ENCODE results near the gene MBD3.
"Not testable (repeated sequence)": the region's sequence is repeated elsewhere in the genome, so short reads cannot be mapped to it uniquely, and the experiment has no call there.

Gene MBD3

DNA sequence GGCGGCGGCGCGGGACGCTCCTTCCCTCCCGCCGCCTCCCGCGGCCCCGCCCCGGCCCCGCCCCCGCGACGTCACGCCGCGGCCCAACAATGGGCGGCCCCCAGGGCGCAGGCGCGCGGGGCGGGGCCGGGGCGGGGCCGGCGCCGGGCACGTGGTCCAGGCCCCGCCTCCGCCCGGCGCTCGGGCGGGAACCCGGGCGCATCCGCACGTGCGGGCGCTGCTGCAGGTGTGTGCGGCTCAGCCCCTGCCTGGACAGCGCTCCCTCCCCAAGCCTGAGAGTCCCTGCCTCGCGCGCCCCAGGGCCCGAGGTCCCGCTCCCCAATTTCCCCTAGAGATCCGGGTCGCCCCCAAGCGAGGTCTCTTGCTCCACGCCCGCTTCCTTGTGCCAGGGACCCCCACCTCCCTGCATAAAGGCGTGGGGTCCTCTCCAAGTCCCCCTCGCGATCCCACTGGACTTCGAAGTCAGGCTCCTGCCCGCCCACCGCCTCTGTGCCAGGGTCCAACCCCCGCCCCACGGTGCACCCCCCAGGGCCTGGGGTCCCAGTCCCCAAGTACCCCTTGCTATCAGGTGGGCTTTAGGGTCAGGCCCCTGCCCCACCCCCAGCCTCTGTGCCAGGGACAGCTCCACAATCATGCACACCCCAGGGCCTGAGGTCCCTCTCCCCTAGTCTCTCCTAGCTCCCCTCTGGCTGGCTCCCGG lies 24.2 kb downstream of the MBD3 start, which contains the start of gene MEX3D:
TSS of gene MEX3D (minus strand) at position 6 of the 700 bp plus-strand sequence. CDS start 267 bp downstream, outside the sequence.
- DNase-seq, result no peak

DNA sequence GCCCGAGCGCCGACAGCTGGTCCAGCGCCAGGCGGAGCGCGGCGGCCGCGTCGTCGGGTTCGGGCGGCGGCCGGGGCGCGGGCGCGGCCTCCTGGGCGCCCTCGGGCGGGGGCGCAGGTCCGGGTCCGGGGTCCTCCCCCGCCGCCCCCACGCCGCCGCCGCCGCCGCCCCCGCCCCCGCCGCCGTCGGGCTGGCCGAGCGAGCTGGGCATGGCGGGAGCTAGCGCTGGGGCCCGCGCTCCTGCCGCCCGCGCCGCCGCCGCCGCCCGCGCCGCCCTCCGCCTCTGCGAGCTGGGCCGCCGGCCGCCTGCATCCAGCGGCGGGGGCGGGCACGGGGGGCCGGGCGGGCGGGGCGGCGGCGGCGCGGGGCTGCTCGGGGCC lies 24.8 kb downstream of the MBD3 start:
- no peak for DNase-seq

DNA sequence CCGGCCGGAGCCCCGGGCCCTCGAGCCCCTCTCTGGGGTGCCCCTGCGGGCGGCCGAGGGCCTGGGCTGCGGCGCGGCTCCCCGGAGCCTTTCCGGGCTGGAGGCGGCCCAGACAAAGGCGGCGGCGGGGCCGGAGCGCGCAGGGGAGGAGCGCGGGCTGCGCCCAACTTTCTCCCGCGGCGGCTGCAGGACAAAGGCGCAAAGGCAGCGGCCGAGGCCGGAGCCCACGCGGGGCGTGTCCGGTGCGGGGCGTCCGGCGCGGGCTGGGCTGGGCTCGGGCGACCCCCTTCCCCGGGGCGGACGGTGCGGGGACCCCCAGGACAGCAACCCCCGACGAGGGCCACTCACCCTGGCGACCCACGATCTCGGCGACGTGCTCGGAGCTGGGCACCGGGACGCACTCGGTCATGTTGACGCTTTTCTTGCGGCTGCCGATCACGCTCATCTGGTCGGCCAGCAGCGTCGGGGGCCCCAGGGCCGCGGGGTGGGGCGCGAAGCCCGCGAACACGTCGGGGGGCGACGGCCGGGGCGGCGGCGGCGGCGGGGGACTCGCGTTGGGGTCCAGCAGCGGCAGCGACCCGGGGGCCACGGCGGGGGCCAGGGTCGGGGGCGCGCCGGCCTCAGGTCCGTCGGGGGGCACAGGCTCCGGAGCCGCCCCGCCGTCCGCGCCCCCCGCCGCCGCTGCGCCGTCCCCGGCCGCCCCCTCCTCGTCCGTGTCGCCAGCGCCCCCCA lies 25.4 kb downstream of the MBD3 start:
- DNase-seq, result no peak

DNA sequence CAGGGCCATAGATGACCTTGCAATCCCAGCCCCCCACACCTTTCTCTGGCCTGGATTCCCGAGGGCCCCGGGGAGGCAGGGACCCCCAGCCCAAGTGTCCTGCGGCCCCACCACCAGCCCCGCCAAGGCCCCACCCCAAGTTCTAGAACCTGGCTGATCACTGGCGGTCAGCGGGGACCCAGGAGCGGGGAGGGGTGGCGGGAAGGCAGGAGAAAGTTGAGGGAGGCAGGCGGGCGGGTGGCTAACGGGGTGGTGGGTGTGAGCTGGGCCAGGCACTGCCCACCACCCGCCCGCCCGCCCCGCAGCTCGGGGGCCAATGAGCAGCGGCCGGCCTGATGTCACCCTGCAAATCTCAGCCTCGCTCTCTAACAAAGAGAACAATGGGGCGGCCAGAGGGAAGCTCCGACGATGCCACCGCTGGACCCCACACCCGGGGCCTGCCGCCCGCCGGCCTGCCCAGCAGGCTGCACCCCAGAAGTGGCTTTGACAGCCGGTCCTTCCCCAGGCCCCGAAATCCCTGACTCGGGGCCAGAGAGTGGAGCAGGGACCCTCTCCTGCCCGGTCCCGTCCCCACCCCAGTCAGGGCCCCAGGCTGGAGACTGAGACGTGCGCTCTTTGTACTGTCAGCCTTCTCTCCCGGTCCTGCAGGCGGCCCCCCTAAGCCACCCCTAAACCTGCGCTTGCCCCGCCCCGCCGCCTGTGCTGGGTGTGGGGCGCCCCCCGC lies 26.1 kb downstream of the MBD3 start:
- DNase-seq, result no peak

DNA sequence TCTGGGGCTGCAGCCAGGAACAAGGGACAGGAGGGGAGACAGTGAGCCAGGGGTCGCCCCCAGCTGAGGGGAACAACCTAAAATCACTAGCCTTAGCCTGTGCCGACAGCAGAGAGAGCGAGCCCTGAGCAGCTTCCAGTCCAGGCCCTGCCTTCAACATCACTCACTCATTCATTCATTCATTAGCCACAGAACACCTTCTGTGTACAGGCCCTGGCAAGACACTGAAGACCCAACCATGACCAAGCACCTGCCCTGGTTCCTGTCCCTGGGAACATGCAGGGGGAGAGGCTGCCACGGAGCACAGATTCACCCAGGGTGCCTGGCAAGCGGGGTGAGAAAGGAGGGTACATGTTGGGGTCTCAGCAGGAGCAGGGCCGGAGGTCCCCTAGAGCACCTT lies 29.4 kb downstream of the MBD3 start:
- no peak for DNase-seq

DNA sequence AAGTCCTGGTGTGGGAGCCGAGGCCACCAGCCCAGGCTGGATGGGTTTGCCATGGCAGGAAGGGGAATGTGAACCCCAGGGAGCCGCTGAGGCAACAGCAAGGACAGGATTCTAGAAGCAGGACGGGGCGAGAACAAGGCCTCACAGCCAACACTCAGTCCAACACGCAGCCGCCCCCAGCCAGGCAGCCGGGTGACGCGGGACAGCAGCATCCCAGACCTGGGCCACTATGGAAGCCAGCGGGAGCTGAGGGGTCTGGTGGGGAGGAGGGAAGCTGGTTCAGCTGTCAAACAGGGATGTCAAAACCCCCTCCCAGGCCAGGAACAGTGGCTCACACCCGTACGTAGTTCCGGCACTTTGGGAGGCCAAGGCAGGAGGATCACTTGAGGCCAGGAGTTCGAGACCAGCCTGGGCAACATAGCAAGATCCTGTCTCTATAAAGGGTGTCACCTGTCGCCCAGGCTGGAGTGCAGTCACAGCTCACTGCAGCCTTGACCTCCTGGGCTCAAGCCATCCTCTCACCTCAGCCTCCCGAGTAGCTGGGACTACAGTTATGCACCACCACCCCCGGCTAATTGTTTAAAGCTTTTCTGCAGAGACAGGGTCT lies 31.3 kb downstream of the MBD3 start:
- DNase-seq, result no peak

DNA sequence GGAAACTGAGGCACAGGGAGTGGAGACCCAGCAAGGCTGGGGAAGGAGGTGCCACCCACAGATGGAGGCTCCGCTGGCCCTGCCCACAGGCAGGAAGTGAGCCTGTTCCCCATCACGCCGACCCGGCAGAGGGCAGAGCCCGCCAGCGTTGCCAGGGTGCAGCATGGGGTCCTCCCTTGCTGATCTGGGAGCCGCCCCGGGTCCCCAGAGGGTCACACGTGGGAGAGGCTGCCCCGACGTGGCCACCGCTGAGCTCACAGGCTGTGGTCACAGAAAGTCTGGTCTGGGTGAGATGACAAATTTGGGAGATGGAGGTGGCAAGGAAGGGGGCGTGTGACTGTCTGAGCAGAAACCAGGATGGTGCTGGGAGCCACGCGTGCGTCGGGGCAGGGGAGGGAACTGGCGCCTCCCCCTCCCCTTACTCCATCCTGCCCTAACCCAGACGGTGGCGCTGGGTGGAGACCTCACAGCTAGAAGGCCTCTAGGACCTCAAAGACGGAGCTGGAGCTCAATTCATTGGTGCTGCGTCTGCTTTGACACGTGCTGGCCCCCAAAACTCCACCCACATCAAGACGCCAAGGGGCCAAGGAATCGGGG lies 32.3 kb downstream of the MBD3 start:
- no peak for DNase-seq

DNA sequence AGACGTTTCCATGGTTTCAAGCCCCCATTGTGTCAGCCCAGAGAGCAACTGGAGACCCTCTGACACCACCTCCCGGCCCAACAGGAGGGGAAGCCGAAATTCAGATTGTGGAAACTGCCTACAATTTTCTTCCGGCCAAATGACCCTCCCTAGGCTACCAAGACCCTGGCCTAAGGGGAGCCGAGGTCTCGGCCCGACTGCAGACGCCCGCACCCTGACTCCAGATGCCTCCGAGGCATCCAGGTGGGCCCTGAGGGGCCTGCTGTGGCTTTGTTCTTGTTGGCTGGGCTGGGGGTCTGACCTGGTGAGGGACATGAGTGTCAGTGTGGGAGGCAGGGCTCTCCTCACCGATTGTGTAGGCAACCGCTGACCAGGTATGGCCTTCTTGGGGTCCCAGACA lies 34.1 kb downstream of the MBD3 start:
- no peak for DNase-seq

DNA sequence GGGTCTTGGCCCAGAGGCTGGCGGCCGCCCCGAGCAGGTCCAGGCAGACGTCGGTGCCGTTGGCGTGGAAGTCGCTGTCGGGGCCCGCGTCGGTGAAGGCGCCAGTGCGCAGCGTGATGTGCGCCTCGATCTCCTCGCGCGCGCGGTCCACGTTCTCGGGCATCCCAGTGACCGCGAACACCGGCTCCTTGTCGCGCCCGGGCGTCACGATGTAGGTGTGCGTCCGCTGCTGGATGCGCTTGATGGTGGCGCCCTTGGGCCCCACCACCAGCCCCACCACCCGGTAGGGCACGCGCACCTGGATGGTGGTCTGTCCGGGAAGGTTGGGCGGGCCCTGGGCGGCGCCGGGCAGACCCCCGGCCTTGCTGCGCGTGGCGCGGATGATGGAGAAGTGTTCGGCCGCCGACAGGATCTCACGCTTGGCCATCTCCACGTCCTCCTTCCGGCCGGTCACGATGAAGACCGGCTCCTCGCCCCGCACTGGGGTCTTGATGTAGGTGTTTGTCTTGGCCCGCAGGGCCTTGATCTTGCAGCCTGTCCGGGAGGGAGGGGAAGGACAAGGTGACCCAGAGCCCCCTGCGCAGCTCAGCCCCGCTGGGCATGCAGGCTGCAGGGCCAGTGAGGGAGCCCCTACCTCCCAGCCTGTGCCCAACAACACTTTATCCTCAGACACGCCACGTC lies 36.1 kb downstream of the MBD3 start:
- DNase-seq, result no peak

DNA sequence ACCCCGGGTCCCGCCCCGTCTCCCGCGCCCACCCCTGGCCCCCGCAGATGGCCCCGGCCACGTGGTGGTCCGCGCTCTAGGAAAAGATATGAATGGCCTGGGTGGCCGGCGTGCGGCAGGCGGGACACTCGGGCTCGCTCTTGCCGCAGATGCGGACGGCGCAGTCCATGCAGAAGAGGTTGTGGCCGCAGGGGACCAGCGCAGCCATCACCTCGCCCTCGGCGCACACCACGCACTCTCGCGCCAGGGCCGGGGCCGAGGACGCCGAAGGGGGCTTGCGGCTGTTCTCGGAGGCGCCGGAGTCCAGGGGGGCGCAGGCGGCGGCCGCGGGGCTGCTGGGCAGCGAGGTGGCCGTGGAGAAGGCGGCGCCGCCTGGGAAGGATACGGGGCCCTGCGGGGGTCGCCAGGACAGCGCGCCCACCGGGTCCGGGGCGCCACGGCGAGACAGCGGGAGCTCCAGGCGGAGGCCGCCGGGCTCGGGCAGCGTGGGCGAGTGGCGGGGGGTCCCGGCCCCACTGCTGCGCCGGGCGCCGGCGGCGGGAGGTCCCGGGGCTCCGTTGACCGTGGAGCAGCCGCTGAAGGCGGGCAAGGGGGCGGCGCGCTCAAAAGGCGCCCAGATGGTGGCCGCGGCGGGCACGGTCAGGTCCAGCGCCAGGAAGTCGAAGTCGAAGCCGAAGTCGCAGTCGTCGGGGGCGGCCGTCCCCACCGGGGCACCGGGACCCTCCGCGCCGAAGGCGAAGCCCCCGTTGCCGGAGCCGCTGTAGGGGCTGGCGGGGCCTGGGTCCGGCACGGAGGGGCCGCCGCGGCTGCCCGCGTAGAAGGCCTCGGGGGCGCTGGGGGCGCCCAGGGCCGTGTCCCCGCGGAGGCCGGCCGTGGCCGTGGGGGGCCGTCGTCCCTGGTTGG lies 36.9 kb downstream of the MBD3 start:
- no peak for DNase-seq

DNA sequence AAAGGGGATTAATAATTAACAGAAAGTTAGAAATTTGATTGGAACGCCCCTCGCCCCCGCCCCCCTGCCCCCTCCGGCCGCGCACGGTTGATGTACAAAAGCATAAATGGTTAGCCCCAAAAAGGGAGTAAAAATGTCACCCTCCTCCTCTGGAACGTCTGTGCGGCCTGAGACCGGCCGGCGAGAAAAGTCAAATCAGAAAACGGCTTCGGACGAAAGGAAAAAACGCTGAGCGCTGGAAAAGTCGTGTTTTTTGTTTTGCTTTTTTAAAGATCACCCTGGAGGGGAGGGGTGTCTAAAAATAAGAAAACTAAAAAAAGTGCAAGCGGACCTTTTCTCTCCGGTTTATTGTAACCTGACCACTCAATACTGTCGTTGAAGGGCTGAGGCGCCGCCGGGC lies 37.7 kb downstream of the MBD3 start:
- no peak for DNase-seq

DNA sequence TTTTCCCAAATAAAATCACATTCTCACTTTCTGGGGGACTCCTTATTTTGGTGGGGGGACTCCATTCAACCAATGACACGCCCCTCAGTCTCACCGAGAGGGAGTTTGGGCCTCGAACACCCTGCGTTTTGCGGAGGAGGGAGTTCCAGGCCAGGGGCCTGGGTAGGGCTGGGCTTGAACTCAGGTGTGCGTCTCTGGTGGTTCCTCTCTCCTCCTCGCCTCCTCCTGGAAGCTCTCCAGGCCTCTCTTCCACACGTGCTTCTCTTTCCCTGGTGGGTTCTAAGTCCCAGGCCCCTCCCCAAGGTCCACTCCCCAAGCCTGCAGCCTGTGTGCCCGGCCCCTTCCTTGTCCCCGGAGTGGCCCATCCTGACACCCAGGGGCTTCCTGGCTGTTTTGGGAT lies 39.2 kb downstream of the MBD3 start:
- no peak for DNase-seq

DNA sequence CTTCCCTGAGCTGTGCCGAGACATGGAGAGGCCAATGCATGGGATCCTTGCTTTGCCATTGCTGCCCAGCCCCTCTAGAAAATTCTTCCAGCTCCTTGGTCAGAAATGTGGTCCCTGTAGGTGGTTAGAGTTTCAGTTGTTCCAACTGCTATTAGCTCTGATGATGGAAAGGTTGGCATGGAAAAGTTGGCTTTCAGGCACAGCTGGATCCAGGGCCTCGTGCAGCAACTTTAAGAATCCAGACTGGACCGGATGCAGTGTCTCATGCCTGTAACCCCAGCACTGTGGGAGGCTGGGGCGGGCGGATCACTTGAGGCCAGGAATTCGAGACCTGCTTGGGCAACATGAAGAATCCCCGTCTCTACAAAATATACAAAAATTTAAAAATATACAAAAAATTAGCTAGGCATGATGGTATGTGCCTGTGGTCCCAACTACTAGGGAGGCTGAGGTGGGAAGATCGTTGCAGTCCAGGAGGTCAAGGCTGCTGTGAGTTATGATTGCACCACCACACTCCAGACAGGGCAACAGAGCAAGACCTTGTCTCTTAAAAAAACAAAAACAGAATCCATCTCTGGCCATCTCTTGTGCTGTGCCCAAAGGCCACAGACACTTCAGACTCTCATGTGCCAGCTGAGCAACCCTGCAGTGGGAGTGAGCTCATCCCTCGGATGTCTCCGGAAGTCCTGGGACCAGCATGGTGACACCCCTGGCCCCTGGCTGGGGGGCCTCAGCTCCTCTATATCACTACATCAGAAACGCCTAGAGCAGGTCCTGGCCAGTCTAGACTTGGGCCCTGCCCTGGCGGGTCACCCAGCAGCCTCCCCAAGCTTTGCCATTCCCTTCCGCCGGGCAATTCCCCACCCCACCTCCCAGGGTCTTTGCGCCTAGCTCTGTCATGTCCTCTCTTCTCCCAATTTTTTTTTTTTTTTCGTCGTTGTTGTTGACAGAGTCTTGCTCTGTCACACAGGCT lies 41.3 kb downstream of the MBD3 start:
- no peak for DNase-seq

DNA sequence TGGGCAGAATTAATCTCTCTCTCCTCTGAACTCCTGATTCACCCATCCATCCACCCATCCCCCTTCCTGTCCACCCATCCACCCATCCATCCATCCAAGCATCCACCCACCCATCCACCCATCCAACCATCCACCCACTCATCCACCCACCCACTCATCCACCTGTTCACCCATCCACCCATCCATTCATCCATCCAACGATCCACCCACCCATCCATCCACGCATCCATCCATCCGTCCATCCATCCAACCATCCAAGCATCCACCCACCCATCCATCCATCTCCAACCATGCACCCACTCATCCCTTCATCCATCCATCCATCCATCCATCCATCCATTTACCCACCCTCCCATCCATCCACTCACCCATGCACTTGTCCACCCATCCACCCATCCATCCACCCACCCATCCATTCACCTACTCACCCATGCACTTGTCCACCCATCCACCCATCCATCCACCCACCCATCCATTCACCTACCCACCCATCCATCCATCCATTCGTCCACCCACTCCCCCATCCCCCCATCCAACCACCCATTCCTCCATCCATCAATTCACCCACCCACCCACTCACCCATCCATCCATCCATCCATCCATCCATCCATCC lies 43.2 kb downstream of the MBD3 start:
- no peak for DNase-seq

DNA sequence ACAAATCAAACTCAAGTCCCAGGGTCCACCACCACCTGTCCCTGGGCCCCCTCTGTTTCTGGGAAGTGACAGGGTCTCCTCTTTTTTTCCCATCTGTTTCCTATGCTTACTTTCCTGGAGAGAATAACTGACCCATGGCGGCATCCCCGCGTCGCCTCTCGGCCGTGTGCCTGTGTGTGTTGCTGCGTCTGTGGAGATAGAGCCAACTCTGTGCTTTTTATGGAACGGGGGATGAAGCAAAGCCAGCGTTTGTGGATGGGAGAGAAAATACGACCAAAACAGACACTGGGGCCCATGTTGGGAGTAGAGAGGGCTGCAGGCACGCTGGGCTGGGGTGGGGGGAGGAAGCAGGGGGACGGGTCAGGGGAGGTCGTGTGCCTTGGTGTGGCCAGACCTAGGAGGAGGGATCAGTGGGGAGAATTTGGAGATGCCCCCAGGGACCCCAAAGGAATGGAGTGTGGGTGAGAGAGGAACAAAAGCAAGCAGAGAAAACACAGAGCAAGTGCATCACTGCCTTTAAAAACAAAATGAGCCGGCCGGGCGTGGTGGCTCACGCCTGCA lies 52.2 kb downstream of the MBD3 start:
- DNase-seq, result no peak

DNA sequence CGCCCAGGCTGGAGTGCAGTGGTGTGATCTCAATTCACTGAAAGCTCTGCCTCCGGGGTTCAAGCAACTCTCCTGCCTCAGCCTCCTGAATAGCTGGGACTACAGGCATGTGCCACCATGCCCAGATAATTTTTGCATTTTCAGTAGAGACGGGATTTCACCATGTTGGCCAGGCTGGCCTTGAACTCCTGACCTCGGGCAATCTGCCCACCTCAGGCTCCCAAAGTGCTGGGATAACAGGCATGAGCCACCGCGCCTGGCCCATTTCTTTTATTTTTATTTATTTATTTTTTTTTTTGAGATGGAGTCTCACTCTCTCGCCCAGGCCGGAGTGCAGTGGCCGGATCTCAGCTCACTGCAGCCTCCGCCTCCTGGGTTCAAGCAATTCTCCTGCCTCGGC lies 52.9 kb downstream of the MBD3 start:
- not testable (repeated sequence) for DNase-seq

DNA sequence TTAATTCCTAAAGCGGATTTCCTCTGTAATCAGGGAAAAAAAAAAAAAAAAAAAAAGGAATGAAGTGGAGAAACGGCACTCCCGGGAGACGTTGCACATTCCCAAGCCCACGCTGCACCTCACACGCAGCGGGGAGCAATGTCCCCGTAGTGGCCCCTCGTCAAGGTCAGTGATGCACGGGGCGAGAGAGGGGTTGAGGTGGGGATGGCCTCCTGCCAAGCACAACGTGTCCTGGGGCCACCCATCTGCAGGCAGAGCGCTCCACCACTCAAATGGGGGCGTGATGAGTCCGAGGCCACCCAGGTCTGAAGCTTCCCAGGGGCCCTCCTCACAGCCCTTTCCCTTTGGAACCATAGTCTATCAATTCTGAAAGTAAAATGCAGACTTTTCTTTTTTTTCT lies 53.7 kb downstream of the MBD3 start:
- DNase-seq, result no peak

DNA sequence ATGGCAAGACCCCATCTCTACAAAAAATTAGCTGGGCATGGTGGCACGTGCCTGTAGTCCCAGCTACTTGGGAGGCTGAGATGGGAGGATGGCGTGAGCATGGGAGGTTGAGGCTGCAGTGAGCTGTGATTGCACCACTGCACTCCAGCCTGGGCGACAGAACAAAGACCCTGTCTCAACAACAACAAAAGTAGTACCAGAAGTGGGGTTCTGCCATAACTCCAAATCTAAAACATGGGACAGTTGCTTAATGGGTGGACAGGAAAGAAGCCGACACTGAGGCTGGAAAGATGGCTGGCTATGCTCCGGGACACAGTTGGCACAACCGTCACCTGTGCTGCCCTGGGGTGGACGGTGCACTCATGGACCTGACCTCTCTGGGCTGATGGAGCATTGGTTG lies 57.0 kb downstream of the MBD3 start:
- not testable (repeated sequence) for DNase-seq

DNA sequence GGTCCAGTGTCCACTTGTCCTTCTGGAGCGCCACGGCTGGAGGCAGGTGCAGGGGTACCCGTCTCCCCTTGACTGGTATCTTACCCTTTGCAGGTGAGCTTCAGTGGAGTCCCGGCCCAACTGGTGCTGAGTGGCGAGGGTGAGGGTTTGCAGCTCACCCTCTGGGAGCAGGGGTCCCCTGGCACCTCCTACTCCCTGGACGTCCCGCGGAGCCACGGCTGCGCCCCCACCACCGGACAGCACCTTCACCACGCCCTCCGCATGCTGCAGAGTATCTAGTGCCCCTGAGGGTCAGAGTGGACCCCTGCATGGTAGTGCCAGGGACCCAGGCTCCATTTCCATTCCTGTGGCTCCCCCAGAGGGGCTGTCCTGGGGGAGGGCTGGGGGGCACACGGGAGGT lies 57.7 kb downstream of the MBD3 start:
- no peak for DNase-seq

All from cortex of kidney (tissue), 1 donor.